Heart right ventricle (tissue), 16 donors: ENCODE data around the gene LGALS14. TPM values are rescaled to one million over a fixed set of nuclear protein-coding genes. Genes with fewer than 3 reads are reported as not detected.
"Not testable (repeated sequence)": the region's sequence is repeated elsewhere in the genome, so short reads cannot be mapped to it uniquely, and the experiment has no call there.

Experiments
- ATAC-seq, 8 donors: fragments of 200-7000 bp; cut with Tn5 transposase; one replicate each; pipeline ENCODE4 v1.9.1; 2020; ENCODE audit warnings: mild to moderate bottlenecking in 8 of 8, moderate library complexity in 8 of 8, moderate number of reproducible peaks in 1 of 8
- DNase-seq, 2 donors: peaks; one replicate each; pipeline ENCODE4 v3.0.0-alpha.2; 2020
- H3K27ac ChIP-seq, 10 donors: fragments of 200-600 bp; sonication (generic) in 2 of 10; one replicate each; pipeline versions ENCODE4 v1.5.0 to v1.8.0; 2020 to 2022; ENCODE audit warnings: mild to moderate bottlenecking in 3 of 10
- H3K27me3 ChIP-seq, 7 donors: fragments of 200-600 bp; one replicate each; pipeline ENCODE4 v1.8.0; 2021 to 2022; ENCODE audit warnings: mild to moderate bottlenecking in 2 of 7
- H3K36me3 ChIP-seq, 9 donors: fragments of 200-600 bp; sonication (generic) in 1 of 9; one replicate each; pipeline versions ENCODE4 v1.5.0 to v1.8.0; 2020 to 2022; ENCODE audit warnings: mild to moderate bottlenecking in 2 of 9
- H3K4me1 ChIP-seq, 9 donors: fragments of 200-600 bp; sonication (generic) in 1 of 9; one replicate each; pipeline versions ENCODE4 v1.5.0 to v1.8.0; 2020 to 2022; ENCODE audit warnings: mild to moderate bottlenecking in 4 of 9
- H3K4me3 ChIP-seq, 10 donors: fragments of 200-600 bp; sonication (generic) in 2 of 10; one replicate each; pipeline versions ENCODE4 v1.5.0 to v1.8.0; 2020 to 2022; ENCODE audit warnings: mild to moderate bottlenecking in 7 of 10, moderate library complexity in 2 of 10
- H3K9me3 ChIP-seq, 11 donors: fragments of 200-600 bp in 10 of 11; sonication (generic) in 2 of 11; one replicate each; pipeline versions ENCODE4 v1.5.0 to v1.8.0; 2013 to 2022; ENCODE audit warnings: mild to moderate bottlenecking in 2 of 11, control low read depth in 1 of 11, moderate library complexity in 1 of 11
- CTCF ChIP-seq, 9 donors: fragments of 200-600 bp; sonication (generic) in 2 of 9; IDR thresholded peaks; one replicate each; pipeline versions ENCODE4 v1.5.0 to v1.8.0; 2021 to 2022; ENCODE audit warnings: antibody characterized with exemption in 9 of 9, mild to moderate bottlenecking in 5 of 9, moderate library complexity in 1 of 9
- WGBS, 2 donors: extraction: QIAGEN DNeasy Blood & Tissue Kit; methylation state at CpG; one replicate each; pipeline ENCODE4 v1.1.7; 2013; ENCODE audit warnings: inconsistent platforms in 1 of 2; 5-methylcytosine and 5-hydroxymethylcytosine counted together
- intact Hi-C, 10 donors: fragments of 100-400 bp; cut with DNase I; formaldehyde crosslinking; loops; one replicate each; pipeline versions ENCODE4 v1.11.1 to v1.14.2; 2022
- polyA plus RNA-seq, 2 donors: library from polyadenylated mRNA; stranded (reverse); fragments of 200-250 nt; gene quantifications; one replicate each; pipeline ENCODE4 v1.2.3, GENCODE V29; 2013
- total RNA-seq, 10 donors: library from RNA; stranded (reverse); fragmentation: NEBNext Ultra II Directional in 3 of 10; extraction: Animal tissue kit (Norgen Biotek cat#: 25700) in 3 of 10; gene quantifications; one replicate each; pipeline versions ENCODE4 v1.2.1 to v1.2.4, GENCODE V29; 2021 to 2023
- donor health status: Arrhythmogenic right ventricular cardiomyopathy.
- donor health status: ischemic (EF 13 %, LVEDD 7.1; RV severe dilation, severe dysfunction).
- donor health status: healthy with polysubstance abuse.
- donor health status: DM: no; HTN: yes; CAD: no.
- donor health status: DM: no; HTN: no; CAD: no.
- donor health status: ischemic (EF 25% LVEDD 6.9; RV normal size, moderate dysfunction).
- donor health status: ischemic (EF 25% LVEDD 5.7; RV mildly dilated, moderate dysfunction).
- donor health status: healthy.
- donor health status: DM: yes; HTN: yes; CAD: no.
- donor health status: Ischemic cardiomyopathy.
- donor health status: ischemic (EF 35%, LVEDD 5.7; RV mildly dilated, moderate dysfunction).
- donor health status: nonischemic (EF 11% LVEDD 7.7; RV severe dilation, severe dysfunction).
- donor health status: DM: yes; HTN: yes; CAD: no.
- donor health status: PGD.
- donor health status: ischemic (EF 29% LVEDD 5.4; RV normal size, mild dysfunction).
- donor health status: nonischemic (EF 23%, LVEDD 6.1; RV moderate dilation, normal function).

Gene LGALS14
- total and polyA plus RNA-seq, 12 donors: not detected

DNA sequence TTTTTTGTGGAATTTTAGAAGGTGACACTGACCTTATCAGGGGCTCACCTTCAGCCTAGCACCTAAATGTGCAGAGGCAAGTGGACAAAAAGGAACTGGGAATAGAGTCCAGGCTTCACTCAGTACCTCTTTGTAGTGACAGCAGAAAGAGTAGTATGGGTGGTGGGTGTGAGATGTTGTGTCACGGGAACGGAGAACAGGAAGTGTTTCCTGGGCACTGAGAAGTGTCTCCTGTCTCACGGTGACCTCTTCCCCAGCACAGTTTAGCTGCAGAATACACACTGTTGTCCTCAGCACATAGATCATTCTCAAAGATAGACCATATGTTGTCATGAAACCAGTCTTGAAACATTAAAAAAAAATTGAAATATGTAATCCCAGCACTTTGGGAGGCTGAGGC lies 17.5 kb upstream of the LGALS14 start:
- TF ChIP-seq CTCF (IDR thresholded peaks at IDR 0.05): no peak
- H3K27me3 ChIP-seq: peaks cover 0 to 4% (median 0%) of the 10 kb centered on the region in 7 donors

DNA sequence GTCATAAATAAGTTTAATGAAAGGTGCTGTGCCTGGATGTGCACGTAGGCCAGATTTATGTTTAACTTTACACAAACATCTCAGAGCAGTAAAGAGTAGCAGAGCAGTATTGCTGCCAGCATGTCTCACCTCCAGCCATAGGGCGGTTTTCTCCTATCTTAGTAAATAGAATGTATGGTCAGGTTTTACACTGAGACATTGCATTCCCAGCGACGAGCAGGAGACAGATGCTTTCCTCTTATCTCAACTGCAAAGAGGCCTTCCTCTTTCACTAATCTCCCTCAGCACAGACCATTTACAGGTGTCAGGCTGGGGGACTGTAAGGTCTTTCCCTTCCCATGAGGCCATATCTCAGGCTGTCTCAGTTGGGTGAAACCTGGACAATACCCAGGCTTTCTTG lies 15.6 kb upstream of the LGALS14 start:
- not testable (repeated sequence) for ATAC-seq
- 41 to 43% methylated on average over 4 of the region's 4 CpGs for WGBS, 2 donors

More for the DNA sequence above, 17.5 kb upstream of the LGALS14 start:
- 59 to 62% methylated on average over 3 of the region's 3 CpGs for WGBS, 2 donors
- H3K4me3 ChIP-seq: no peak overlapping the region
- DNase-seq (no peak), ATAC-seq (no peak)
- peaks cover 0 to 16% (median 0%) of the 10 kb centered on the region in 11 donors for H3K9me3 ChIP-seq
- H3K27ac ChIP-seq: no peak overlapping the region
- no peaks in the 10 kb centered on the region for H3K4me1 ChIP-seq
- no peaks in the 10 kb centered on the region for H3K36me3 ChIP-seq
- intact Hi-C loops: no loop called here

GRCh38 chr19:39692166-39692565 lies 12.1 kb upstream of the LGALS14 start:
- no peaks in the 10 kb centered on the region for H3K4me1 ChIP-seq
- intact Hi-C loops: no loop called here
- H3K4me3 ChIP-seq: no peak overlapping the region
- DNase-seq (no peak), ATAC-seq (no peak)
- H3K27ac ChIP-seq: no peak overlapping the region
- TF ChIP-seq CTCF (IDR thresholded peaks at IDR 0.05): no peak
- peaks cover 0 to 32% (median 5%) of the 10 kb centered on the region in 7 donors for H3K27me3 ChIP-seq
- 77 to 81% methylated on average over 3 of the region's 3 CpGs for WGBS, 2 donors
- peaks cover 0 to 16% (median 0%) of the 10 kb centered on the region in 11 donors for H3K9me3 ChIP-seq
- H3K36me3 ChIP-seq: no peaks in the 10 kb centered on the region

More for the DNA sequence above, 15.6 kb upstream of the LGALS14 start:
- peaks cover 0 to 14% (median 0%) of the 10 kb centered on the region in 7 donors for H3K27me3 ChIP-seq
- intact Hi-C loops, H3K36me3 ChIP-seq, H3K4me1 ChIP-seq, DNase-seq, H3K4me3 ChIP-seq, H3K27ac ChIP-seq: not testable (repeated sequence)
- peaks cover 0 to 16% (median 0%) of the 10 kb centered on the region in 11 donors for H3K9me3 ChIP-seq

GRCh38 chr19:39692822-39693221 lies 11.5 kb upstream of the LGALS14 start:
- WGBS, 2 donors: 62 to 84% methylated on average over 1 of the region's 1 CpG
- peaks cover 0 to 16% (median 0%) of the 10 kb centered on the region in 11 donors for H3K9me3 ChIP-seq
- H3K27ac ChIP-seq: no peak overlapping the region
- DNase-seq: no peak
- H3K4me1 ChIP-seq: no peaks in the 10 kb centered on the region
- ATAC-seq: no peak
- no peak overlapping the region for H3K4me3 ChIP-seq
- TF ChIP-seq CTCF (IDR thresholded peaks at IDR 0.05): no peak
- peaks cover 0 to 34% (median 5%) of the 10 kb centered on the region in 7 donors for H3K27me3 ChIP-seq
- no peaks in the 10 kb centered on the region for H3K36me3 ChIP-seq
- intact Hi-C loops: no loop called here

DNA sequence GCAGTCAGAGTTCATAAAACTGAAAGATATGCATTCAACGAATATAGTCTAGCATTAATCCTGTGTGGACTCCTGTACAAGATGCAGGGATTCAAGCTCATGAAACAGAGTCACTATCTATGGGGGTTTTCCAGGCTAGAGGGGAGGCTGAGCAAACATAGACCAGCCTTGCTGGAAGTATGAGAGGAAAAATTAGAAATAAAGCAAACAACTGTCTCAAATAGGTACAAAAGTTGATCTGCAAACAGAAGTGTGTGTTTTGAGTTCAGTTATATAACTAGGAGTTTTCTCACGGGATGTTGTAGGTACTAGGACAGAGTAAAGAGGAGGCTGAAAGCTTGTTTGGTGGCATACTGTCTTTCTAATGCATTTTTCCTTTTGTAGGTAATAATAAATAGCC lies 8.5 kb upstream of the LGALS14 start:
- TF ChIP-seq CTCF (IDR thresholded peaks at IDR 0.05): no peak
- ATAC-seq (no peak), DNase-seq (no peak)
- H3K36me3 ChIP-seq: no peaks in the 10 kb centered on the region
- 56 to 63% methylated on average over 2 of the region's 2 CpGs for WGBS, 2 donors
- H3K4me3 ChIP-seq: no peak overlapping the region
- peaks cover 0 to 55% (median 17%) of the 10 kb centered on the region in 7 donors for H3K27me3 ChIP-seq
- H3K9me3 ChIP-seq: no peaks in the 10 kb centered on the region
- H3K4me1 ChIP-seq: no peaks in the 10 kb centered on the region
- no peak overlapping the region for H3K27ac ChIP-seq
- intact Hi-C loops: no loop called here
